Activated CD8-positive, alpha-beta T cell treated with anti-CD3 and anti-CD28 coated beads for 36 hours (primary cell): ENCODE results near the gene CYTH1. TPM values are rescaled to one million over a fixed set of nuclear protein-coding genes. Genes with fewer than 3 reads are reported as not detected.
A peak's percentile ranks its signal among the peaks of the same experiment; 100 is the strongest.

Experiments used
- ATAC-seq: fragments of 200-7000 bp; cut with Tn5 transposase; one replicate; pipeline ENCODE4 v1.10.0; 2021; ENCODE audit warnings: mild to moderate bottlenecking, moderate library complexity
- CTCF ChIA-PET: fragments of 350-600 bp; sonication (Branson Sonifier 250); formaldehyde crosslinking; loops from one replicate; lab custom pipeline; 2021; ENCODE audit warnings: antibody characterized with exemption; lab: Charles Lee
- POLR2A ChIA-PET: fragments of 350-600 bp; sonication (Branson Sonifier 250); formaldehyde crosslinking; loops from one replicate; lab custom pipeline; 2021; ENCODE audit warnings: antibody characterized with exemption; lab: Charles Lee
- DNase-seq: peaks from one replicate; pipeline ENCODE4 v3.0.0-alpha.2; 2020
- H3K27ac Mint-ChIP-seq: one replicate; pipeline ENCODE4 v1.8.0; 2021; ENCODE audit warnings: mild to moderate bottlenecking, mixed read lengths
- H3K27me3 Mint-ChIP-seq: one replicate; pipeline ENCODE4 v1.8.0; 2021; ENCODE audit warnings: mixed read lengths
- H3K36me3 Mint-ChIP-seq: one replicate; pipeline ENCODE4 v1.8.0; 2021; ENCODE audit warnings: low read depth, mixed read lengths
- H3K4me1 Mint-ChIP-seq: one replicate; pipeline ENCODE4 v1.8.0; 2021; ENCODE audit warnings: low read depth, mixed read lengths
- H3K4me3 Mint-ChIP-seq: one replicate; pipeline ENCODE4 v1.8.0; 2021; ENCODE audit warnings: mild to moderate bottlenecking, moderate library complexity, mixed read lengths
- H3K9me3 Mint-ChIP-seq: one replicate; pipeline ENCODE4 v1.8.0; 2021; ENCODE audit warnings: mixed read lengths
- intact Hi-C: fragments of 100-400 bp; cut with micrococcal nuclease; formaldehyde crosslinking; loops from one replicate; pipeline ENCODE4 v1.10.0; 2022
- total RNA-seq, 2 experiments: library from RNA; stranded (reverse); gene quantifications; one replicate each; pipeline ENCODE4 v1.2.3, GENCODE V29; 2021
- TF ChIP-seq, protein P1 (sequence below): fragments of 200-600 bp; IDR thresholded peaks from one replicate; pipeline ENCODE4 v1.8.0; 2022; ENCODE audit warnings: antibody characterized with exemption, mild to moderate bottlenecking

CYTH1 gene
- total RNA-seq, 2 experiments from 2014 or later, result 95.1 to 96.0 TPM

DNA sequence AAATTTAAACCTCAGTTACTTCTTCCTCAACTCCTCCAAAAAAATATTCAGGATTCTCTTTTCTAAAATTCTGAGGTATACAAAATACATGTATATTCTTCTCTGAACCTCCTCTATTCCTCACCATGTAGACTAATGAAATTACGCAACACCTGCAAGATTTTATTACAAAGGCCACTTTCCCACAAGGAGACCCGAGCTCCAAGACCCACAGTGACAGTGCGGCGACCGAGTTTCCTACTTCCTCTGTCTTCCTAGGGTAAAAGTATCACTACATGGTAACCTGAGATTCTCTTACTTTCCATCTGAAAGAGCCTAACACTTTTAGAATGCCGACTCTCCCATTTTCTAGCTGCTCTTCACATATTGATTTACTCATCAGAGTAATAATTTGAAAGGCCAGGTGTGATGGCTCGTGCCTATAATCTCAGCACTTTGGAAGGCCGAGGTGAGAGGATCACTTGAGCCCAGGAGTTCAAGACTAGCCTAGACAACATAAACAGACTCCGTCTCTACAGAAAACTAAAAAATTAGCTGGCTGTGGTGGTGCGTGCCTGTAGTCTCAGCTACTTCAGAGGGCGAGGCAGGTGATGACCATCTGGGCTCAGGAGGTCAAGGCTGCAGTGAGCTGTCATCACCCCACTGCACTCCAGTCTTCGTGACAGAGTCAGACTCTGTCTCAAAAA, 35.7 kb downstream of the CYTH1 start:
- ATAC-seq, result no peak

DNA sequence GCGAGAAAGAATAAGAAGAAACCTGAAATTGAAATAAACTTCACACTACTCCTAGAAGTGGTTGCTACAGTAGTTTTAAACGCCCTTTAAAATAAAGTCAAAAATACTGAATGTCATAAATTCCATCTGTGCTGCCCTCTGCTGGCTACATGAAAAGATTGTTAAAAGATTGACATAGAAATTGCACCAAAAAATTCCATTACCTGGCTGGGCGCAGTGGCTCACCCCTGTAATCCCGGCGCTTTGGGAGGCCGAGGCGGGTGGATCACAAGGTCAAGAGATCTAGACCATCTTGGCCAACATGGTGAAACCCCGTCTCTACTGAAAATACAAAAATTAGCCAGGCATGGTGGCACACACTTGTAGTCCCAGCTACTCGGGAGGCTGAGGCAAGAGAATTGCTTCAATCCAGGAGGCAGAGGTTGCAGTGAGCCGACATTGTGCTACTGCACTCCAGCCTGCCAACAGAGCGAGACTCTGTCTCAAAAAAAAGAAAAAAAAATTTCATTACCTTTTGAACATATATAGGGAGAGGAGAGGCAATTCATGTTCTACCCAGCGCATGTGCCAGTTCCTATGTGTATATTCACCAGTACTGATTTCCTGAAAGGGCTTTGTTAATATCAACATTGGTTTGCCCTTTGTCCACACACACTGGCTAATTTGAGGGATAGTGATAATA, 36.5 kb downstream of the CYTH1 start:
- POLR2A ChIA-PET, result interaction anchor here (1.5 kb wide), 1 partner anchor 29 kb away, joined by 3 read pairs; no protein-coding TSS in a partner anchor
- H3K27ac Mint-ChIP-seq, result peak overlapping the region; percentile 99
- peak; percentile 68 for DNase-seq
- no peaks in the 10 kb centered on the region for H3K9me3 Mint-ChIP-seq
- TF ChIP-seq, protein P1, sequence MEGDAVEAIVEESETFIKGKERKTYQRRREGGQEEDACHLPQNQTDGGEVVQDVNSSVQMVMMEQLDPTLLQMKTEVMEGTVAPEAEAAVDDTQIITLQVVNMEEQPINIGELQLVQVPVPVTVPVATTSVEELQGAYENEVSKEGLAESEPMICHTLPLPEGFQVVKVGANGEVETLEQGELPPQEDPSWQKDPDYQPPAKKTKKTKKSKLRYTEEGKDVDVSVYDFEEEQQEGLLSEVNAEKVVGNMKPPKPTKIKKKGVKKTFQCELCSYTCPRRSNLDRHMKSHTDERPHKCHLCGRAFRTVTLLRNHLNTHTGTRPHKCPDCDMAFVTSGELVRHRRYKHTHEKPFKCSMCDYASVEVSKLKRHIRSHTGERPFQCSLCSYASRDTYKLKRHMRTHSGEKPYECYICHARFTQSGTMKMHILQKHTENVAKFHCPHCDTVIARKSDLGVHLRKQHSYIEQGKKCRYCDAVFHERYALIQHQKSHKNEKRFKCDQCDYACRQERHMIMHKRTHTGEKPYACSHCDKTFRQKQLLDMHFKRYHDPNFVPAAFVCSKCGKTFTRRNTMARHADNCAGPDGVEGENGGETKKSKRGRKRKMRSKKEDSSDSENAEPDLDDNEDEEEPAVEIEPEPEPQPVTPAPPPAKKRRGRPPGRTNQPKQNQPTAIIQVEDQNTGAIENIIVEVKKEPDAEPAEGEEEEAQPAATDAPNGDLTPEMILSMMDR, result peak; percentile 86
- CTCF ChIA-PET, result interaction anchor here (0.7 to 3.4 kb wide), 8 partner anchors 9 to 37 kb away, joined by 3 to 31 read pairs (median 6); no protein-coding TSS in a partner anchor
- H3K4me3 Mint-ChIP-seq, result peak overlapping the region; percentile 19
- no peaks in the 10 kb centered on the region for H3K27me3 Mint-ChIP-seq
- intact Hi-C loops, result loop anchor here (5.0 kb wide), 2 partner anchors 38 to 72 kb away; no protein-coding TSS in a partner anchor
- no peak for ATAC-seq
- H3K36me3 Mint-ChIP-seq, result peaks cover 13% of the 10 kb centered on the region
- H3K4me1 Mint-ChIP-seq, result peaks cover 91% of the 10 kb centered on the region

More for the DNA sequence above, 35.7 kb downstream of the CYTH1 start:
- peak overlapping the region; percentile 99 for H3K27ac Mint-ChIP-seq
- POLR2A ChIA-PET, result interaction anchor here (0.5 to 4.0 kb wide), 7 partner anchors 23 to 237 kb away, joined by 3 to 22 read pairs (median 3); partner anchors contain the start of gene CYTH1
- no peak overlapping the region for H3K4me3 Mint-ChIP-seq
- peaks cover 17% of the 10 kb centered on the region for H3K36me3 Mint-ChIP-seq
- H3K9me3 Mint-ChIP-seq, result no peaks in the 10 kb centered on the region
- CTCF ChIA-PET, result interaction anchor here (0.7 to 3.4 kb wide), 15 partner anchors 9 to 73 kb away, joined by 3 to 31 read pairs (median 5); no protein-coding TSS in a partner anchor
- no peaks in the 10 kb centered on the region for H3K27me3 Mint-ChIP-seq
- intact Hi-C loops, result loop anchor here (5.0 kb wide), 2 partner anchors 39 to 71 kb away; no protein-coding TSS in a partner anchor
- TF ChIP-seq, protein P1, result no peak
- no peak for DNase-seq
- peaks cover 91% of the 10 kb centered on the region for H3K4me1 Mint-ChIP-seq

DNA sequence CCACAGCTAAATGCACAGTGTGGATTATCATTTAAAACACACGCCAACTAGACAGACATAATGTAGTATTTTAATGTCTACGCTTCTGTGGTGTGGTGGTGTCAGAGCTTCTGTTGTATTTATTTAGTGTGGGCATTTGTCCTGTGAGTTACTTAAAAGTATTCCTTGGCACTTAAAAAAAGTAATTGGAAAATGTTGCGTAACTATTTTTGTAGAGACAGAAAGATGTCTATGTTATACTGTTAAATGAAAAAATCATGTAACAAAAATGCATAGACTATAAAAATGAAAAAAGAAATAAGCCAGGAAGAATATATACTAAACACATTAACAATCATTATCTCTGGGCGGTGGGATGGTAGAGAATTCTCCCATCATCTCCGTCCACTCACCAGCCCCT, 39.2 kb downstream of the CYTH1 start:
- TF ChIP-seq, protein P1, result no peak
- ChIA-PET CTCF (interaction anchor here (1.0 to 6.0 kb wide), 11 partner anchors 13 to 246 kb away, joined by 3 to 55 read pairs (median 3); no protein-coding TSS in a partner anchor), POLR2A (interaction anchor here (1.0 to 2.0 kb wide), 5 partner anchors 17 to 37 kb away, joined by 3 to 13 read pairs (median 4); no protein-coding TSS in a partner anchor)
- no peak for ATAC-seq
- no peaks in the 10 kb centered on the region for H3K27me3 Mint-ChIP-seq
- DNase-seq, result no peak
- peak overlapping the region; percentile 68 for H3K27ac Mint-ChIP-seq
- H3K4me1 Mint-ChIP-seq, result peaks cover 97% of the 10 kb centered on the region
- H3K9me3 Mint-ChIP-seq, result no peaks in the 10 kb centered on the region
- H3K36me3 Mint-ChIP-seq, result peaks cover 23% of the 10 kb centered on the region
- H3K4me3 Mint-ChIP-seq, result no peak overlapping the region
- intact Hi-C loops, result no loop called here

DNA sequence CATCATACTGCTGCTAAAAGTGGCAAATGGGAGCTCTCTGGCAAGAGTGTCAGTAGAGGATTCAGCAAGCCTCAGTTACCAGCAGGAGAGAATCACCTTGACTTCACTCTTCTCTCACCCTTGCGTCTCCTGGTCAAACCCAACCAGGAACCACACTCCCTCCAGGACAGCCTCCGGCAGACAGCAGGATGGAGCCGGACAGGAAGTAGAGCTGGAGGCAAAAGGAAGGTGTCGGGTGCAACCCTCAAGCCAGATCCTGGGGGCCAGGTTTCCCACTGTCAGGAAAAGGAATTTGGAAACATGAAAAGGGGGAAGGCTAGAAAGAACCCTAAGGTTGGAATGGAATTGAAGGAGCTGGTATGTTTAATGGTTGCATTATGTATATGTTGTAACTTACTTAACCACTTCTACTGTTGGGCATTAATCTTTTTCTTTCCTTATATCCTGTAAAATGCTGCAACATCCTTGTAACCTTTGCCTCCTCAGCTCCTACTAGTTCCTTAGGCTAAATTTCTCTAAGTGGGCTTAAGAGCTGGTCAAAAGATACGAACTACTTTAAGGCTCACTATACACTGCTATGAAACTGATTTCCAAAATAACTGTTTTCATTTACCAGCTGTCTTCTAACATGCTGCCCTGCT, 40.3 kb downstream of the CYTH1 start:
- H3K4me1 Mint-ChIP-seq, result peaks cover 97% of the 10 kb centered on the region
- H3K36me3 Mint-ChIP-seq, result peaks cover 23% of the 10 kb centered on the region
- H3K9me3 Mint-ChIP-seq, result no peaks in the 10 kb centered on the region
- H3K27me3 Mint-ChIP-seq, result no peaks in the 10 kb centered on the region
- ChIA-PET POLR2A (interaction anchor here (0.7 to 2.0 kb wide), 9 partner anchors 13 to 38 kb away, joined by 3 to 13 read pairs (median 4); no protein-coding TSS in a partner anchor), CTCF (interaction anchor here (0.7 to 6.0 kb wide), 12 partner anchors 12 to 245 kb away, joined by 3 to 55 read pairs (median 3); no protein-coding TSS in a partner anchor)
- peak overlapping the region; percentile 8 for H3K4me3 Mint-ChIP-seq
- intact Hi-C loops, result no loop called here
- DNase-seq (no peak), ATAC-seq (no peak)
- H3K27ac Mint-ChIP-seq, result peak overlapping the region; percentile 87
- TF ChIP-seq, protein P1, result no peak
